GM12874 (cell line): ENCODE results near the gene HIRA.

ENCODE experiments used
- TF ChIP-seq, protein P1 (sequence below): IDR thresholded peaks from 2 replicates; pipeline ENCODE4 v1.5.1; 2011; ENCODE audit warnings: low read depth, mild to moderate bottlenecking, control low read depth, low read length, moderate library complexity; ENCODE audit not compliant: insufficient read depth

The HIRA gene

DNA sequence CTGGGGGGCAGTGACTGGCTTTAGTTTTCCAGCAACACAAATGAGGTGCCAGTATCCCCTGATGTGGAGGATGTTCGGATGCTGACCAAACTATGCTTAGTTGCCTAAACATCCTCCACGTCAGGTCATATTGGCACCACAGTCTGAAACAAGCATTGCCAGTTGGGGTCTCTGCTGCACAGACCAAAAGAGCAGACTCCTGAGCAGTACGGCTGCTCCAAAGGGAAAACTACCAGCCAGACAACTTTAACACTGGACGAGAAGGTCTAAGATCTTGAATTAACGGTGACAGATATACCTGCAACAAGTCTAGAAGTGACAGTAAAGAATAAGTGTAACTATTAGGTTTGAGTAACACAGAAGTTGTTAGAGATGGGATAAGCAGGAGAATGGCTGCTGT, 99.6 kb downstream of the HIRA start:
- TF ChIP-seq, protein P1, sequence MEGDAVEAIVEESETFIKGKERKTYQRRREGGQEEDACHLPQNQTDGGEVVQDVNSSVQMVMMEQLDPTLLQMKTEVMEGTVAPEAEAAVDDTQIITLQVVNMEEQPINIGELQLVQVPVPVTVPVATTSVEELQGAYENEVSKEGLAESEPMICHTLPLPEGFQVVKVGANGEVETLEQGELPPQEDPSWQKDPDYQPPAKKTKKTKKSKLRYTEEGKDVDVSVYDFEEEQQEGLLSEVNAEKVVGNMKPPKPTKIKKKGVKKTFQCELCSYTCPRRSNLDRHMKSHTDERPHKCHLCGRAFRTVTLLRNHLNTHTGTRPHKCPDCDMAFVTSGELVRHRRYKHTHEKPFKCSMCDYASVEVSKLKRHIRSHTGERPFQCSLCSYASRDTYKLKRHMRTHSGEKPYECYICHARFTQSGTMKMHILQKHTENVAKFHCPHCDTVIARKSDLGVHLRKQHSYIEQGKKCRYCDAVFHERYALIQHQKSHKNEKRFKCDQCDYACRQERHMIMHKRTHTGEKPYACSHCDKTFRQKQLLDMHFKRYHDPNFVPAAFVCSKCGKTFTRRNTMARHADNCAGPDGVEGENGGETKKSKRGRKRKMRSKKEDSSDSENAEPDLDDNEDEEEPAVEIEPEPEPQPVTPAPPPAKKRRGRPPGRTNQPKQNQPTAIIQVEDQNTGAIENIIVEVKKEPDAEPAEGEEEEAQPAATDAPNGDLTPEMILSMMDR: no peak

DNA sequence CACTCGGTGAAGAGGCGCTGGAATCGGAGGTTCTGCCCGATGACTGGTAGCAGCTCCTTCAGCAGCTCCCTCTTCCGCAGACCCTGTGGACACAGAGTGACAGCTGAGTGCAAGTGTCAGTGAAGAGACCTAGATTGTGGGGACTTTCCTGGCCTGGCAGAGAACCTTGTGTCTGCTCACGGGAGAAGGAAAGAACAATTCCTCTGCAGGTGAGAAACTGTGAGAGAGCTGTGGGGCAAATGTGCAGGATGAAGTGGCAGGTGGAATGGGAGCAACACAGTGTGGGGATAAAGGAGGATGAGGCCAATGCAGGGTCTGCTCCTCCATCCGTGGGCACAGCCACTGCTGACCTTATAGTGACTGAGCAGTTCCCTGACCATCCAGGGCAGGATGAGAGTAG, 100.1 kb downstream of the HIRA start:
- TF ChIP-seq, protein P1: no peak

DNA sequence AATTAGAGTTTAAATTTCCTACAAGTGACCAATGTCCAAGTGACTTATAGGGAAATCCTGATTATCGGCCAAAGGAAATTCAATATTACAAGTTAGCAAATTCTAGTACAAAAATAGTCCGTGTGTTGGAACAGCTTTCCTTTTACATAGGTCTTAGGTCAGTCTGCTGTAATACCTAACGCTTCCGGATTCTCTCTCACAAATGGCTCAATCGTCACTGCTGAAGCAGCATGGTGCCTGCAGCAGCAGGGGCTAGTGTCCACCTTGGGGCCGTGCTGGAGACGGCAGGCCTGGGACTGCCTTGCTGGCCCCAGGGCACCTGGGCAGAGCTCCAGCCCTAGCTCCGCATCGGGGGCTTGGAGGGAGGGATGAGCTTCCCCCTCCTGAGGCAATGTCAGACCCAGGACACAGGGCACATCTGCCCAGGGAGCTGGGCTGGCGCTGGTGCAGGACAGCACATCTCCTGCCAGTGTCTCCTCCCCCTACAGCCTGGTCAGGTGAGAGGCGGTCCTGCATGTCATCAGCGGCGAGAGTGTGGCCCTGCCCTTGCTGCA, 100.6 kb downstream of the HIRA start:
- TF ChIP-seq, protein P1: no peak

DNA sequence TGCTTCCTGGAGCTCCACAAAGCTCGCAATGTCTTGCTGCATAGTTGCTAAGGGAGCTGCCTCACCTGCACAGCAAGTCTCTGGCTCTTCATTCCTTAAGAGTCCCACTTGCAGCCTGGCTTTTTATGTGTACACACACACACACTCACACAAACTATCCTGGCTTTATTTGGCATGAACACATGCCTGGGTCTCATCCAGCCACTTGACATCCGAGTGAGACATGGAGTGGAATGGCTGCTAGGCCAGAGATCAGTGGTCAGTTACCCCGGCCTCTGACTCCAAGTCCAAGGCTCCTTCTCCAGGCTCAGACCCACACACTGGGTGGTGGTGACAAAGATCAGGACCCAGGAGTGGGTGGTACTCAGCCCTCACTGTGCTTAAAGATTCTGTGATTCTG, 102.1 kb downstream of the HIRA start:
- TF ChIP-seq, protein P1: no peak

DNA sequence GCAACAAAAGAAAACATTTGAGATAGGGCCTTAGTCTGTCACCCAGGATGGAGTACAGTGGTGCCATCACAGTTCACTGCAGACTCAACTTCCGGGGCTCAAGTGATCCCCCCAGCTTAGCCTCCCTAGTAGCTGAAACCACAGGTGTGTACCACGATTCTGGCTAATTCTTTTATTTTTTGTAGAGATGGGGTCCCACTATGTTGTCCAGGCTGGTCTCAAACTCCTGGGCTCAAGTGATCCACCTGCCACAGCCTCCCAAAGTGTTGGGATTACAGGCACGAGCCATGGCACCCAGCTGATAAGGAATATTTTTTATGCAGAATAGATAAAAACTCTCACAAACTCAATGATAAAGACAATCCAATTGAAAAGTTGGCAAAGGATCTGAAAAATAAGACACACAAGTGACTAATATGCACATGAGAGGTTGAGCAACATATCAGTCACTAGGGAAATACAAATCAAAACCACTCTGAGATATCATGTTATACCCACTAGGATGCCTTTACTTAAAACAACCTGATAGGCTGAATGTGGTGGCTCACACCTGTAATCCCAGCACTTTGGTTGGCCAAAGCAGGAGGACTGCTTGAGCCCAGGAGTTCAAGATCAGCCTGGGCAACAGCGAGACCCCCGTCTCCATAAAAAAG, 106.1 kb downstream of the HIRA start:
- TF ChIP-seq, protein P1: no peak

DNA sequence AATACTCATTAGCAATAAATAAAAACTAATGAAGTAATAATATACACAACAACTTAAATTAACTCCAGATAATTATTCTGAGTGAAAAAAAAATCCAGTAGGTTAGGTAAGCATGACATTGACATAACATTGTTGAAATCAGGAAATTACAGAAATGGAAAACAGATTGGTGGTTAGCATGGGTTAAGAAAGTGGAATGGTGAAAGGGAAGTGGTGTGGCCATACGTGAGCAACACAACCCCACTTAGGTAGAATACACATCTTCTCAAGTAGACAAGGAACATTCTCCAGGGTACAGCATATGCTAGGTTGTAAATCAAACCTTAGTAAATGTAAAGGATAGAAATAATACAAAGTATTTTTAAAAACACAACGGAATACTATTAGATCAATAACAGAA, 109.8 kb downstream of the HIRA start:
- TF ChIP-seq, protein P1: no peak

DNA sequence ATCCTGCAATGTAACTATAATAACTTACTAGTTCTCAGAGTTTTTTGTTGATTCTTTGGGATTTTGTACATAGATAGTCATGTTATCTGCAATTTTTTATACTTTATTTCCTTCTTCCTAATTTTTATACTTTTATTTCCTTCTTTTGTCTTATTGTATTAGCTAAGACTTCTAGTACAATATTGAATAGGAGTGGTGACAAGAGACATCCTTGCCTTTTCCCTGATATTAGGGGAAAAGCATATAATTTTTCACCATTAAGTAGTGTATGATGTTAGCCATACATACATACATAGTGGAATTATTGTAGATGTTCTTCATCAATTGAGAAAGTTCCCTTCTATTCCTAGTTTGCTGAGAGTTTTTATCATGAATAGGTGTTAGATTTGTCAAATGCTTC, 112.3 kb downstream of the HIRA start:
- TF ChIP-seq, protein P1: no peak
